IMR-90 (cell line): ENCODE results near the gene FER.

Experiments used
- BHLHE40 ChIP-seq: fragments of 150-350 bp; IDR thresholded peaks from 2 replicates; pipeline ENCODE4 v1.6.1; 2016; ENCODE audit warnings: mild to moderate bottlenecking, low read depth, low read length
- MAZ ChIP-seq: IDR thresholded peaks from 2 replicates; pipeline ENCODE4 v1.6.1; 2012; ENCODE audit warnings: low read depth, mild to moderate bottlenecking, low read length, improper control_type of control experiment, moderate library complexity, borderline replicate concordance
- NFE2L2 ChIP-seq: fragments of 150-350 bp; IDR thresholded peaks from 2 replicates; pipeline ENCODE4 v1.6.1; 2016; ENCODE audit warnings: low read depth, mild to moderate bottlenecking, low read length
- POLR2A ChIP-seq: IDR thresholded peaks from 2 replicates; pipeline ENCODE4 v1.6.1; 2012; ENCODE audit warnings: mild to moderate bottlenecking, low read depth, low read length
- RAD21 ChIP-seq: IDR thresholded peaks from 2 replicates; pipeline ENCODE4 v1.6.1; 2012; ENCODE audit warnings: low read length, improper control_type of control experiment
- RFX5 ChIP-seq: IDR thresholded peaks from 2 replicates; pipeline ENCODE4 v1.8.0; 2012; ENCODE audit warnings: low read depth, mild to moderate bottlenecking, low read length, moderate library complexity
- SMC3 ChIP-seq: fragments of 150-350 bp; IDR thresholded peaks from 2 replicates; pipeline ENCODE4 v1.6.1; 2016; ENCODE audit warnings: low read depth, mild to moderate bottlenecking, antibody characterized with exemption, low read length, moderate library complexity
- TF ChIP-seq, protein P1 (sequence below): conservative IDR thresholded peaks from 2 replicates; pipeline ENCODE4 v1.5.1; 2012; ENCODE audit warnings: mild to moderate bottlenecking, low read depth, low read length, improper control_type of control experiment

DNA sequence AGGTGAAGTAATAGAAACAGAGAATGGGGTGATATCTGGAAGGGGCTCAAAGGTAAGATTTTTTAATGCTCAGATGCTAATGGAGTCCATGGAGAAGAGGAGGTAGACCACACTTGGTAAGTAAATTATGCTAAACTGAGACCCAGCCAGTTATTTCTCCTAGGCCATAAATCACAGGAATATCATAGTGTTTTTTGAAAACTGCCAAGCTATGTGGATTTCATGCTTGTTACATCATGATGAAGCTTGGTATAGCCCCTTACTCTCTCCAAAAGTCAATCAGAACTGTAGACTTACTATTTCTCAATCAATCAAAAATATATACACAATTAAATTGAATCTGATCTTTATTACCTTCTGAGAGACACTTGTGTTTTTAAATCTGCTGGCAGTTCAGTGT lies 409.2 kb downstream of the FER start:
- TF ChIP-seq POLR2A (no peak), RAD21 (no peak), SMC3 (no peak), BHLHE40 (no peak), MAZ (no peak), RFX5 (no peak), NFE2L2 (no peak)
- TF ChIP-seq, protein P1, sequence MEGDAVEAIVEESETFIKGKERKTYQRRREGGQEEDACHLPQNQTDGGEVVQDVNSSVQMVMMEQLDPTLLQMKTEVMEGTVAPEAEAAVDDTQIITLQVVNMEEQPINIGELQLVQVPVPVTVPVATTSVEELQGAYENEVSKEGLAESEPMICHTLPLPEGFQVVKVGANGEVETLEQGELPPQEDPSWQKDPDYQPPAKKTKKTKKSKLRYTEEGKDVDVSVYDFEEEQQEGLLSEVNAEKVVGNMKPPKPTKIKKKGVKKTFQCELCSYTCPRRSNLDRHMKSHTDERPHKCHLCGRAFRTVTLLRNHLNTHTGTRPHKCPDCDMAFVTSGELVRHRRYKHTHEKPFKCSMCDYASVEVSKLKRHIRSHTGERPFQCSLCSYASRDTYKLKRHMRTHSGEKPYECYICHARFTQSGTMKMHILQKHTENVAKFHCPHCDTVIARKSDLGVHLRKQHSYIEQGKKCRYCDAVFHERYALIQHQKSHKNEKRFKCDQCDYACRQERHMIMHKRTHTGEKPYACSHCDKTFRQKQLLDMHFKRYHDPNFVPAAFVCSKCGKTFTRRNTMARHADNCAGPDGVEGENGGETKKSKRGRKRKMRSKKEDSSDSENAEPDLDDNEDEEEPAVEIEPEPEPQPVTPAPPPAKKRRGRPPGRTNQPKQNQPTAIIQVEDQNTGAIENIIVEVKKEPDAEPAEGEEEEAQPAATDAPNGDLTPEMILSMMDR: no peak
